Omental fat pad (tissue), 4 donors: ENCODE results near the gene PSME3IP1. TPM values are rescaled to one million over a fixed set of nuclear protein-coding genes. Genes with fewer than 3 reads are reported as not detected.
A peak's percentile ranks its signal among the peaks of the same experiment; 100 is the strongest.

ENCODE experiments used
- ATAC-seq: fragments of 150-250 bp; one replicate; pipeline ENCODE4 v1.9.1; 2016; ENCODE audit warnings: mild to moderate bottlenecking, moderate library complexity; ENCODE audit not compliant: low FRiP score
- DNase-seq: peaks from one replicate; pipeline ENCODE4 v3.0.0-alpha.2; 2019; ENCODE audit warnings: low spot score
- total RNA-seq, 4 donors: library from RNA; depleted of rRNA; stranded (reverse); fragments of >200 nt; gene quantifications; one replicate each; pipeline ENCODE4 v1.1.0, GENCODE V29; 2016
- TF ChIP-seq, protein P1 (sequence below), 3 donors: fragments of 450-650 bp; IDR thresholded peaks; one replicate each; pipeline ENCODE4 v1.5.1; 2016 to 2017; ENCODE audit warnings: antibody characterized with exemption in 3 of 3, mild to moderate bottlenecking in 3 of 3, moderate library complexity in 2 of 3

PSME3IP1 gene
- total RNA-seq, 4 donors from 2014 or later: 47.1 to 62.6 (median 54.5) TPM

DNA sequence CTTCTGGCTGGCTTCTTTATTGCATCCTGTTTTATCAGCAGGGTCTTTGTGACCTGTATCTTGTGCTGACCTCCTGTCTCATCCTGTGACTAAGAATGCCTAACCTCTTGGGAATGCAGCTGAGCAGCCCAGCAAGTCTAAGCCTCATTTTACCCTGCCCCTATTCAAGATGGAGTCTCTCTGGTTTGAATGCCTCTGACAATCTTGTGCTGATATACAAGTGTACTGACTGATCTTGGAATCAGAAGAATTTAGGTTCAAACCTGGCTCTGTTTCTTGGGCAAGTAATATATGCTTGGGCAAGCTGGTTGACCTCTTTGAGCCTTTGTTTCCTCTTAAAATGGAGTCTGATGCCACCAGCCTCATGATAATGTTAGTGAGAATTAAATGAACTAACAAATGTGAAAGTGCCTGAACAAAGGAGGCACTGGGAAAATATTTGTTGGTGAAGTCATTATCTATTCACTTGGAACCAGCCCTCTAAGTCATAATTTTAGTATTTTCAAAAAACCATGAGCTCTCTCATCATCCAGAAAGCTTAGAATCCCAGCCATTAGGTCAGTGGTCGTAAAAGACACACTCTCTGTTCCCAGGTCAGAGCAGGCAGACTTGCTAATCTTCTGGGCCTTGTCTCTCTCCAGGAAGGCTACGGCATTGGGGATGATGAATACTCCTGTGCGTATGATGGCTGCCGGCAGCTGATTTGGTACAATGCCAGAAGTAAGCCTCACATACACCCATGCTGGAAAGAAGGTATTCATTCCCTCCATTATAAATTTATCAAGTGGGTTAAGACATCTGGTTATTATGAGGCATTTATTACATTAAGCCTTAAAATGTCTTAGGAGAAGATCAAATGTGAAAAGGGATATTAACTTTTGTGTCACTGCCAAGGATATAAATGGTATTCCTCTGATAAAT lies 41.1 kb upstream of the PSME3IP1 start:
- TF ChIP-seq, protein P1, sequence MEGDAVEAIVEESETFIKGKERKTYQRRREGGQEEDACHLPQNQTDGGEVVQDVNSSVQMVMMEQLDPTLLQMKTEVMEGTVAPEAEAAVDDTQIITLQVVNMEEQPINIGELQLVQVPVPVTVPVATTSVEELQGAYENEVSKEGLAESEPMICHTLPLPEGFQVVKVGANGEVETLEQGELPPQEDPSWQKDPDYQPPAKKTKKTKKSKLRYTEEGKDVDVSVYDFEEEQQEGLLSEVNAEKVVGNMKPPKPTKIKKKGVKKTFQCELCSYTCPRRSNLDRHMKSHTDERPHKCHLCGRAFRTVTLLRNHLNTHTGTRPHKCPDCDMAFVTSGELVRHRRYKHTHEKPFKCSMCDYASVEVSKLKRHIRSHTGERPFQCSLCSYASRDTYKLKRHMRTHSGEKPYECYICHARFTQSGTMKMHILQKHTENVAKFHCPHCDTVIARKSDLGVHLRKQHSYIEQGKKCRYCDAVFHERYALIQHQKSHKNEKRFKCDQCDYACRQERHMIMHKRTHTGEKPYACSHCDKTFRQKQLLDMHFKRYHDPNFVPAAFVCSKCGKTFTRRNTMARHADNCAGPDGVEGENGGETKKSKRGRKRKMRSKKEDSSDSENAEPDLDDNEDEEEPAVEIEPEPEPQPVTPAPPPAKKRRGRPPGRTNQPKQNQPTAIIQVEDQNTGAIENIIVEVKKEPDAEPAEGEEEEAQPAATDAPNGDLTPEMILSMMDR (IDR thresholded peaks at IDR 0.05): no peak
- peak; percentile 55 for ATAC-seq
- DNase-seq: no peak

DNA sequence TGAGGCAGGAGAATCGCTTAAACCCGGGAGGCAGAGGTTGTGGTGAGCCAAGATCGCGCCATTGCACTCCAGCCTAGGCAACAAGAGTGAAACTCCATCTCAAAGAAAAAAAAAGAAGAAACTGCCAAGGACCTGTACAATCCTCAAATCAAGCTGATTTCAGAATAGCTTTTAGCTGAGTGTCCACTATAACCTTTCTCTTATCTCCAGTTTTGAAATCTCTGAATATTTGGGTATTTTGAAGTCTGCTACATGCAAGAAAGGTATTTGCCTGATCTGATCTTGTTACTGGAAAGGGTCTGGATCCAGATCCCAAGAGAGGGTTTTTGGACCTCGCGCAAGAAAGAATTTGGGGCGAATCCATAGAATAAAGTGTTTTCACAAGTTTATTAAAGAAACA lies 40.1 kb upstream of the PSME3IP1 start:
- ATAC-seq: peak; percentile 75
- DNase-seq: no peak

DNA sequence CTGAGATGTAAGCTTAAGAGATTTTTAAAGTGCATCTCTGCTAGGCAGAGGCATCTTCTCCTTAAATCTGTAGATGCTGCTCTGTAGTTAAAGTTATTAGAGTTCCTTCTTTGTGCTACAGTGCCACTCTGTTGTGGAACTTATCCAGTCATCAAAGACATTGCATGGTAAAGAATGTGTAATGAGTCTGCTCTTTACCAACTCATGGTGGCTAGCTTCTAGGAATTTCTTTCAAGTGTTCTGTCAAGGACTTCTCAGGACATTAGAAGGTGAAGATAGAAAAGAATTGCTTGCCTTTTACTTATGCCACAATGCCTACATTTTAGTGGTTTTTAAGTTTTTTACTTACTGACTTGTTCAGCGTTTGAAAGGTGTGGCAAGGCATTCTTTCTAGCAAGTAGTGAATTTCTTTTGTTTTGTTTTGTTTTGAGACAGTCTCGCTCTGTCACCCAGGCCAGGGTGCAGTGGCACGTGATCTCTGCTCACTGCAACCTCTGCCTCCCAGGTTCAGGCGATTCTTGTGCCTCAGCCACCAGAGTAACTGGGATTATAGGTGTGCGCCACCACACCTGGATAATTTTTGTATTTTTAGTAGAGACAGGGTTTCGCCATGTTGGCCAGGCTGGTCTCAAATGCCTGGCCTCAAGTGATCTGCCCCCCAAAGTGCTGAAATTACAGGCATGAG lies 39.0 kb upstream of the PSME3IP1 start:
- DNase-seq: no peak
- TF ChIP-seq, protein P1 (IDR thresholded peaks at IDR 0.05): no peak
- ATAC-seq: no peak

More for the DNA sequence above, 40.1 kb upstream of the PSME3IP1 start:
- TF ChIP-seq, protein P1 (IDR thresholded peaks at IDR 0.05): no peak

DNA sequence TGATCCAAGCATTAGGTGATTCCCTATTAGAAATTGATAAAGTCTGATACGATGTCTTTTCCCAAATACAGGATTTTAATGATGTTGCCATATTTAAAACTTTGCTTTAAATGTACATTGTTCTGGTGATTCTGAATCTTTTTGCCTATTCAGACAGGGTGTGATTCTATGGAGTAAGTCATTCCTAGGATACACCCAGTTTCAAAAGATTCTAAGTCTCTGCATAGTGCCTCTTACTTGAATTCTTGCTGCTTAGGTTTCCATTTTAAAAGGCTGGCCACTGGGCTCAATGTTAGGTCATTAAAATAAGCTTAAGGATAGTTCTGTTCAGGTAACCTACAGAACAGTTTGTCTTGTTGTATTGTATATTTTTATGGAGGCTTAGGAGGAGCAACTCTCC lies 37.2 kb upstream of the PSME3IP1 start:
- DNase-seq (no peak), ATAC-seq (no peak)
- TF ChIP-seq, protein P1 (IDR thresholded peaks at IDR 0.05): no peak

DNA sequence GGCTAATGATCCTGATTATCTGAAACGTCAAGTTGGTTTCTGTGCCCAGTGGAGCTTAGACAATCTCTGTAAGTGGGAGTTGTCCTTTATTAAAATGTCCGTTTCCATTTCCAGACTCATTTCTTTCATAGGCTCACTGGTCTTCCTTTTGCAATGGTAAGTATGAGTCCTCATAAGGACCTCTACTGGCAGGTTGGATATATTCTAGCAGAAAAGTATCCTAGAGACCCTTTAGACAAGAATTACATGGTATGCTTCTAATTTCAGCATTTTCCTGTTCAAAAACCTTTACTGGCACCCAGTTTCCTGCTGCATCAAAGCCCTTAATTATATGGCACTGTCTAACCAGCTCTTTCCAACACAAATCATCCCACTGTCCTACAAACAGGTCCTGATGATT lies 31.1 kb upstream of the PSME3IP1 start:
- ATAC-seq (no peak), DNase-seq (no peak)
- TF ChIP-seq, protein P1 (IDR thresholded peaks at IDR 0.05): no peak

DNA sequence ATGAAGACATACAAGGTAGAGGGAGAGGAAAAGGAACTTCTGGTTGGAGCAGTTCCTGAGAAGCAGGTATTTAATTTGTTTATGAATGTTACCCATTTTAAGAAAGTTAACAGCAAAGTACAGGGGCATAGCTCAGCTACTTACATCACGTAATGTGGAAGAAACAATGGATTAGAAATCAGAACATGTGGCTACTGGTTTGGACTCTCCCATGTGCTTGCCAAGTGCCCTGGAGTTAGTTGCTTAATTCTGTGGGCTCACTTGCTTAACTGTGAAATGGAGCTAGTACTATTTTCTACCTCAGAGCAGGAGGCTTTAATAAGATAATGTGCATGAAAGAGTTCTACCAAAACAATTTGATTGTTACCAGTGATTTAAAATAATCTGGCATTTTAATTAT lies 27.6 kb upstream of the PSME3IP1 start:
- no peak for ATAC-seq
- DNase-seq: no peak
- TF ChIP-seq, protein P1 (IDR thresholded peaks at IDR 0.05): no peak
